Spinal cord (tissue), 10 donors: Measurements from ENCODE around the gene UBE4B. TPM values are rescaled to one million over a fixed set of nuclear protein-coding genes. Genes with fewer than 3 reads are reported as not detected.

ENCODE experiments used
- DNase-seq, 6 donors: peaks; one replicate each; pipeline versions ENCODE4 v3.0.0 to v3.0.0-alpha.2; 2013 to 2015; ENCODE audit warnings: low spot score in 6 of 6, low read depth in 4 of 6
- H3K27ac ChIP-seq: one replicate; pipeline ENCODE4 v1.5.1; 2013; ENCODE audit warnings: low read depth, low read length, control low read depth
- H3K27me3 ChIP-seq: one replicate; pipeline ENCODE4 v1.6.1; 2013; ENCODE audit warnings: low read length; ENCODE audit not compliant: control insufficient read depth, insufficient read depth
- H3K36me3 ChIP-seq: one replicate; pipeline ENCODE4 v1.6.1; 2013; ENCODE audit warnings: low read length; ENCODE audit not compliant: control insufficient read depth, insufficient read depth
- H3K4me1 ChIP-seq: one replicate; pipeline ENCODE4 v1.6.1; 2013; ENCODE audit warnings: low read length; ENCODE audit not compliant: control insufficient read depth, insufficient read depth
- H3K4me3 ChIP-seq: one replicate; pipeline ENCODE4 v1.5.1; 2013; ENCODE audit warnings: low read depth, low read length, control low read depth
- H3K9me3 ChIP-seq: one replicate; pipeline ENCODE4 v1.6.1; 2013; ENCODE audit warnings: low read length; ENCODE audit not compliant: control insufficient read depth, insufficient read depth
- WGBS: methylation state at CpG from one replicate; pipeline ENCODE4 v1.1.5; 2013; ENCODE audit warnings: missing lambda C conversion rate; ENCODE audit not compliant: insufficient coverage; 5-methylcytosine and 5-hydroxymethylcytosine counted together
- polyA plus RNA-seq, 2 donors: library from polyadenylated mRNA; unstranded; fragments of 120-200 nt; gene quantifications; one replicate each; pipeline ENCODE4 v1.2.1, GENCODE V29; 2013; ENCODE audit not compliant: insufficient read length in 2 of 2
- total RNA-seq, 2 donors: library from RNA; depleted of rRNA in 1 of 2; stranded (reverse); fragments of 120-200 nt in 1 of 2; fragments of >200 nt in 1 of 2; gene quantifications; one replicate each; pipeline versions ENCODE4 v1.2.3 to v1.2.4, GENCODE V29; 2013 to 2014
- donor health status: healthy.

The UBE4B gene
- total and polyA plus RNA-seq, 4 donors: 35.4 to 47.6 (median 39.3) TPM

DNA sequence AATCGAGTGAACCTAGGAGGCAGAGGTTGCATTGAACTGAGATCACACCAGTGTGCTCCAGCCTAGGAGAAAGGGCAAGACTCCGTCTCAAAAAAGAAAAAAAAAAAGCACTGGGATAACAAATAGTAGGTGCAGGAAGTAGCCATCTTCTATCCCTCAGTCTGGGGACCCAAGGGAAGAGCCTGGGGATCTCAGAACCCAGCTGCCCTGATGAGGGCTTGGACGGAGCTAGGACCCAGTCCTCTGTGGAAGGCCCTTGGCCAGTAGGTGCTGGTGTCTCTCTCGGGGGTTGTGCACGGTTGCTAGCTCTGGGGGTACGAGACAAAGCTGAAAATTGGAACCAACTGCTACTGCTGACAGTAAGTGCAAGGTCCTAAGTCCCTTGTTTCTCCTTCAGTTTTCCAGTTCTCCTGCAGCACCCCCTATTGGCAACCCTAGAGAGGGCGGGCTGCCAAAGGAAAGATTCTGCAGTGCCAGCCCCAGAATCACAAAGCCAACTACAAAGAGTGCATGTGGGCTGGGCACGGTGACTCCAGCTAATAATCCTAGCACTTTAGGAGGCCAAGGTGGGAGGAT is 120.0 kb downstream of the UBE4B start:
- H3K4me3 ChIP-seq: no peak overlapping the region
- no peaks in the 10 kb centered on the region for H3K4me1 ChIP-seq
- peak in 2 of 6 donors; percentile 36 to 50 for DNase-seq
- no peak overlapping the region for H3K27ac ChIP-seq
- H3K36me3 ChIP-seq: peaks cover 28% of the 10 kb centered on the region
- H3K27me3 ChIP-seq: no peaks in the 10 kb centered on the region
- WGBS: 81% methylated on average over 6 of the region's 8 CpGs
- no peaks in the 10 kb centered on the region for H3K9me3 ChIP-seq

DNA sequence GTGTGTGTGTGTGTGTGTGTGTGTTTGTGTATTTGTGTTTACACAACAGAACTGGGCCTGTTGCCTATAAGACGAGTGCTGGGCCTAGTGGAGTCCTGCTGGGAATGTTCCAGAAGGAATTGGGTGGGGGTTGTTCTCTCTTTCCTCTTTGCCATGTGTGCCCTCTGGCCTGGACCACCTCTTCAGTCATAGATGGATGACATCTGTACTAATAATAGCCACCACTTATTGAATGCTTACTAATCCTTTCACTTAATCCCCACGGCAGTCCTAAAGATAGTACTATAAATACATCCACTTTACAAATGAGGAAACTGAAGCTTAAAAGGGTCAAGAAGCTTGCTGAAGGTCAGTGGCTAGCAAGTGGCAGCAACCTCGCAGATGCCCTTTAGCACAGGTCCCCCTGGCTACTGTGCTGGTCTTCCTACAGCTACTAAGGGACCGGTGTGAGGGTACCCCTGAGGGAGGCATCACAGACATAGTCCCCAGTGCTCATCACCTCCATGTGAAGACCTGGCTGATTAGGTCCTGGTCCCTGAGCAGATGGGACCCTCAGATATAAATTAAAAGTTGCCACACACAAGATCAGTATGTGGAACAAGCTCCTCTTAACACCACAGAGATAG is 122.4 kb downstream of the UBE4B start:
- no peaks in the 10 kb centered on the region for H3K9me3 ChIP-seq
- H3K36me3 ChIP-seq: peaks cover 27% of the 10 kb centered on the region

DNA sequence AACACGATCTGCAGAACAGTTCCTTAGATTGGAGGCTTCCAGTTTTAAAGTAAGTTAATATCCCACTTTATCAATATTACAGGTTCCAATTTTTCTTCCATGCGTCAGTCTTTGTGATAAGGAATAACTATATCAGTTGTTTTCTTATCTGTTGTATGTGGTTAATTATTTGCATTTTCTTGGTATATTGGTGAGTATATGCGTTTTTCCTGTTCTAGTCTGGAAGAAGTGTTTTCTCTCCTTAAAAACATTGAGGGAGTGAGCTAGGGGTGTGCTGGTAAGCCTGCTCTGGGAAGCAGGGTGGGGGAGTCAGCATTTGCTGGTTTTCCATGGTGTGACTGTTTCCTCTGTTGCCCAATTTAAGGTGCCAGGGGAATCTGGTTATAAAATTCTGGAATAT is 127.4 kb downstream of the UBE4B start:
- Histone ChIP-seq H3K27me3 (no peaks in the 10 kb centered on the region), H3K9me3 (no peaks in the 10 kb centered on the region), H3K36me3 (peaks cover 24% of the 10 kb centered on the region), H3K27ac (no peak overlapping the region), H3K4me1 (no peaks in the 10 kb centered on the region), H3K4me3 (no peak overlapping the region)
- no peak for DNase-seq
- WGBS: no CpG with 5 or more reads among the region's 3 CpGs

More for the DNA sequence above, 122.4 kb downstream of the UBE4B start:
- no peaks in the 10 kb centered on the region for H3K4me1 ChIP-seq
- H3K27me3 ChIP-seq: no peaks in the 10 kb centered on the region
- no peak overlapping the region for H3K27ac ChIP-seq
- 72% methylated on average over 3 of the region's 4 CpGs for WGBS
- DNase-seq: peak in 1 of 6 donors; percentile 22
- no peak overlapping the region for H3K4me3 ChIP-seq

DNA sequence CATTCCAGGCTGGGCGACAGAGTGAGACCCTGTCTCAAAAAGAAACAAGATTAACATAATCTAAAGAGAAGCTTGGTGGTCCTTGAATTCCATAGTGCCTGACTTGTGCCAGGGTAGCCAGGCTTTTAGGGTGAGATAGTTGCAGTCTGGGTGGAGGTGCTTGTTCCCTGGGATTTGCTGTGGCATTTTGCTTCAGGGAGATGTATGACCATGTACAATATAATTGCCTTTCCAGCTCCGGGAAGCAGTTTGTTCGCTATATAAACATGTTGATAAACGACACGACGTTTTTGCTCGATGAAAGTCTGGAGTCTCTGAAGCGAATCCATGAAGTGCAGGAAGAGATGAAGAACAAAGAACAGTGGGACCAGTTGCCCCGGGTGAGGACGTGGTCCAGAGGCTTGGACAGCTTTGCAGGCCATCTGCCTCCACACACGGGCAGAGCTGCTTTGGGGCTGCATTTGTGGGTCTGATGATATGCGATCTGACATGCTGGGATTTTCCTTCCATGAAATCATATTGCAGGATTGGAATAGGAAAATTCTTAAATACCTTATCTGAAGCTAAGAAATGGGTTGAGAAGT is 128.2 kb downstream of the UBE4B start:
- Histone ChIP-seq H3K27ac (no peak overlapping the region), H3K4me3 (no peak overlapping the region), H3K36me3 (peaks cover 28% of the 10 kb centered on the region), H3K9me3 (no peaks in the 10 kb centered on the region), H3K27me3 (no peaks in the 10 kb centered on the region), H3K4me1 (no peaks in the 10 kb centered on the region)
- 10% methylated on average over 10 of the region's 12 CpGs for WGBS
- peak in 2 of 6 donors; percentile 62 to 71 for DNase-seq

DNA sequence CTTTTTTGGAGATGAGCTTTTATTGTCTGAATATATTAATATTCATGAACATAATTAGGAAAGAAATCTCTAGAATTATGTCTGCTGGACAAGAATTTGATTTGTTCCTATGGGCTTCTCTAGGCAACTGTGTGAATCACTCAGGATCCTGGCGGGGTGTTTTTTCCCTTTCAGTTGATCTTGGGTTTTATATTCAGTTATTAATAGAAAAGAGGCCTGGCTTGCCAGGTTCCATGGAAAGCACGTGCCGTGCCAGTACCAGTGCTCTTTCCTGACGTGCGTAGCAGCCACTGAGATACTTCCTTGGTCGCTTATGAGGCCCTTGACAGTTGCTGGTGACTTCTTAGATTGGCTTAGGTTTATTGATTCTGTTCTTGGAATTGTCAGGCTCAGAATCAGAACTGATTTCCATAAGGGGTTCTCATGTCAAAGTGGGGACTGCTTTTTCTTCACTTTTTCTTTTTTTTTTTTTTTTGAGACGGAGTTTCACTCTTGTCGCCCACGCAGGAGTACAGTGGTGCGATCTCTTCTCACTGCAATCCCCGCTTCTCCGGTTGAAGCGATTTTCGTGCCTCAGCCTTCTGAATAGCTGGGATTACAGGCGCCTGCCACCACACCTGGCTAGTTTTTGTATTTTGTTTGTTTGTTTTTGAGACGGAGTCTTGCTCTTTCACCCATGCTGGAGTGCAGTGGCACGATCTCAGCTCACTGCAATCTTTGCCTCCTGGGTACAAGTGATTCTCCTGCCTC is 129.0 kb downstream of the UBE4B start:
- H3K4me1 ChIP-seq: no peaks in the 10 kb centered on the region
- H3K27ac ChIP-seq: peak overlapping the region; percentile 3
- 68% methylated on average over 13 of the region's 17 CpGs for WGBS
- peaks cover 32% of the 10 kb centered on the region for H3K36me3 ChIP-seq
- no peaks in the 10 kb centered on the region for H3K27me3 ChIP-seq
- DNase-seq: peak in 2 of 6 donors; percentile 56 to 63
- no peak overlapping the region for H3K4me3 ChIP-seq
- no peaks in the 10 kb centered on the region for H3K9me3 ChIP-seq

DNA sequence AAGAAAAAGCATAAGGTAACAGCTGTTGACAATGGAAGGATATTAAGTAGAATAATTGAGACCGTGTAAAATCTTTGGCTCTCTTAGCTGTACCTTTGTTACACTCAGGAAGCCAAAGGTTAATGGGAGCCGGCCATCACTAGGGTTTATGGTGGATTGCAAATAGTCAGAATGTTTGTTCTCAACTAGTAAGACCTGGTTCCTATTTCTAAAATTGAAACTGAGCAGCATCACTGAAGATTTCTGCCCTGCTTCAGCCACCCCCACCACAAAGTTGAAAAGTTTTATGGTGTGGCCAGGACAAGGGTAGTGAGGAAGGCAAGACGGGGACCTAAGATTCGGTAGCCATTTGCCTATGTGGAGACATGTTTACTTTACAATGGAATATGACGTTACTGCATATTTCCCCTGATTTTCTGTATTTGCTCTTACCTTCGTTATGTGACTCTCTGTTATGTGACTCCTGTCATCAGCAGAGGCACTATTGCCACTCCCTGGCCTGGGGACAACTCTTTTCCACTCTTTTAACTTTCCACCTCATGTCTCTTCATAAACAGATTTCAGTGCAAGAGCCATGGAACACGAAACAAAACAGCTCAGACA is 136.3 kb downstream of the UBE4B start:
- H3K27me3 ChIP-seq: no peaks in the 10 kb centered on the region
- no peak for DNase-seq
- no peak overlapping the region for H3K4me3 ChIP-seq
- H3K4me1 ChIP-seq: peaks cover 4% of the 10 kb centered on the region
- H3K36me3 ChIP-seq: peaks cover 51% of the 10 kb centered on the region
- no peaks in the 10 kb centered on the region for H3K9me3 ChIP-seq
- 75% methylated on average over 6 of the region's 7 CpGs for WGBS
- no peak overlapping the region for H3K27ac ChIP-seq

DNA sequence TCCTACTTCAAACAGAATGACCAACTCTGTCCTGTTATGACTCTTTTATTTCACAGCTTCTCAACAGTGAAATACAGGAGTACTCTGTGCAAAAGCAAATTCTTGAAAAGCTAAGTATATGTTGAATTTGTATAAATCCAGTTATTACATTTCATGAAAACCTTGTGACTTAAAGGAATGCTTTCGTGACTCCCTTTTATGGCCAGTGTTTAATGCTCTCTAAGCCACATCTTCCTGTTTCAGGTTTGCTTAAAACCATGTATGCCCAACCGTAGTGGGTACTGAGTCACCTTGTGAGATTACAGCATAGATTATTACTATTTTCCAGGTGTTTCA is 137.4 kb downstream of the UBE4B start:
- Histone ChIP-seq H3K4me1 (peaks cover 4% of the 10 kb centered on the region), H3K27ac (no peak overlapping the region), H3K27me3 (no peaks in the 10 kb centered on the region), H3K36me3 (peaks cover 56% of the 10 kb centered on the region), H3K4me3 (no peak overlapping the region), H3K9me3 (no peaks in the 10 kb centered on the region)
- DNase-seq: no peak
- no CpG with 5 or more reads among the region's 2 CpGs for WGBS

DNA sequence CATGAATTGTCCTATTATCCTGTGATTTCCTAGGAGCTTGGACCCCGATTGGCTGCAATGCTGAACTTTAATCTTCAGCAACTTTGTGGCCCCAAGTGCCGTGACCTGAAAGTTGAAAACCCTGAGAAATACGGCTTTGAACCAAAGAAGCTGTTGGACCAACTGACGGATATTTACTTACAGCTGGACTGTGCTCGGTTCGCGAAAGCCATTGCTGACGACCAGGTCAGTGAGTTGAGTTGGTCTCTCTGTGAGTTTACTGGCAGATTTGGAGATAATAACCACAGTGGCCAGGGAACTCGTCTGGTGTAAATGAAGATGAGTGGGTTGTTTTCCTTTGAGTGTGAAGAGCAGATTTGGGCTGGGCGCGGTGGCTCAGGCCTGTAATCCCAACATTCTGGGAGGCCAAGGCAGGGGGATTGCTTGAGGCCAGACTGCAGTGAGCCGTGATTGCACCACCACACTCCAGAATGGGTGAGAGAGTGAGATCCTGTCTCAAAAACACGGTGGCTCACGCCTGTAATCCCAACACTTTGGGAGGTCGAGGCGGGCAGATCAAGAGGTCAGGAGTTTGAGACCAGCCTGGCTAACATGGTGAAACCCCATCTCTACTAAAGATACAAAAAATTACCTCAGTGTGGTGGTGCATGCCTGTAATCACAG is 138.5 kb downstream of the UBE4B start:
- whole genome bisulfite sequencing: 70% methylated on average over 16 of the region's 16 CpGs
- Histone ChIP-seq H3K4me1 (peaks cover 4% of the 10 kb centered on the region), H3K27me3 (no peaks in the 10 kb centered on the region), H3K9me3 (peaks cover 2% of the 10 kb centered on the region), H3K4me3 (no peak overlapping the region), H3K27ac (peak overlapping the region; percentile 52), H3K36me3 (peaks cover 46% of the 10 kb centered on the region)
- DNase-seq: no peak

DNA sequence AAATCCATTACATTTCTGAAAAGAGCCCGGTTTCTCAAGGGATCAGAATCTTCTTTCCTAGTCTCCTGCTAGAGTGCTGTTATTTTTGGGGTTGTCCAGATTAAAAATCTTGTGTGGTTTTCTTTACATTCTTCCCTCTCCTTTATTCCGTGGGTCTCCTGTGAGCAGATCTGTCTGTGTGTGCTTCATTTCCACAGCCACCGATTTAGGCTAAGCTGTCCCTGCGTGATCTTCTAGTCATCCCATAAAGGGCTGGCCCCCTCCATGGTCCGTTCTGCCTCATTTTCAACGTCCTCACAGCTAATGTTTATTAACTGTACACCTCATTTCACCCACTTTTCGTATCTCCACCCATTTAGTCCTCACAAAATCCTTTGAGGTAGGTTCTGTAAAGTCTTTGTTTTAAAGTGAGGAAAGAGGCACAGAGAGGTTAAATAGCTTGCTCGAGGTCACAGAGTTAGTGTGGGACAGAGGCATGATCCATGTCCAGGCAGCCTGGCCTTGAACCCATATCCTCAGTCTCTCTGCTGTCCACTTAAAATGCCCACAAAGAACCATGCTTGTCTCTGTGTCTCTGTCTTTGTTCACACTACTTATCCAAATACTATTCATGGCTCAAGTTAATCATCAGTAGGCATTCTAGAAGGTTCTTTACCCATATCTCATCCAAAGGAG is 139.4 kb downstream of the UBE4B start:
- Histone ChIP-seq H3K36me3 (peaks cover 37% of the 10 kb centered on the region), H3K9me3 (peaks cover 2% of the 10 kb centered on the region), H3K27ac (no peak overlapping the region), H3K4me3 (no peak overlapping the region), H3K27me3 (no peaks in the 10 kb centered on the region), H3K4me1 (peaks cover 4% of the 10 kb centered on the region)
- 96% methylated on average over 3 of the region's 8 CpGs for WGBS
- no peak for DNase-seq
